ENCODE measurements around the gene MIA2.
"Not testable (repeated sequence)": the region's sequence is repeated elsewhere in the genome, so short reads cannot be mapped to it uniquely, and the experiment has no call there.

The MIA2 gene

DNA sequence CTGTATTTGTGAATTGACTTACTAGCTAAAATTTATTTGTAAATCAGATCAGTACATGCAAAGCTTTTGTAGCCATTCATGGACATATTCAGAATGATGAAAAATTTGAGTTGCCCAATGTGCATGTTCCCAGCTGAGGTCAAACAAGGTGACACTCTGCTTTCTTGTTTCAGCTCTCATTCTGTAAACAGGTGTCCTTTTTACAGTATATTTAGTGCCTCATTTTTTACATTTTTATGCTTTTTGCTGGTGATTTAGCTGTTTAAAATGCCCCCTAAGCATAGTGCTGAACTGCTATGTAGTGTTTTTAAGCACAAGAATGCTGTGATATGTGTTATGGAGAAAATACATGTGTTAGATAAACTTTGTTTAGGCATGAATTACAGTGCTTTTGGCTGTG lies 76.3 kb downstream of the MIA2 start:
- H4K20me1 ChIP-seq = no peaks in the 10 kb centered on the region
- no peaks in the 10 kb centered on the region for H3K9me3 ChIP-seq (replicated peaks in 1 of 11)
- H3K4me1 ChIP-seq = no peaks in the 10 kb centered on the region
- no peaks in the 10 kb centered on the region for H3K27me3 ChIP-seq
- TF ChIP-seq Cebpa-rat (IDR thresholded peaks at IDR 0.05) = no peak
- H3K27ac ChIP-seq = no peak overlapping the region
- H3K9ac ChIP-seq = no peak overlapping the region
- no peak overlapping the region for H3K4me3 ChIP-seq
- H3K4me2 ChIP-seq = no peak overlapping the region
- peaks cover 31 to 75% (median 45%) of the 10 kb centered on the region in 11 experiments for H3K36me3 ChIP-seq

DNA sequence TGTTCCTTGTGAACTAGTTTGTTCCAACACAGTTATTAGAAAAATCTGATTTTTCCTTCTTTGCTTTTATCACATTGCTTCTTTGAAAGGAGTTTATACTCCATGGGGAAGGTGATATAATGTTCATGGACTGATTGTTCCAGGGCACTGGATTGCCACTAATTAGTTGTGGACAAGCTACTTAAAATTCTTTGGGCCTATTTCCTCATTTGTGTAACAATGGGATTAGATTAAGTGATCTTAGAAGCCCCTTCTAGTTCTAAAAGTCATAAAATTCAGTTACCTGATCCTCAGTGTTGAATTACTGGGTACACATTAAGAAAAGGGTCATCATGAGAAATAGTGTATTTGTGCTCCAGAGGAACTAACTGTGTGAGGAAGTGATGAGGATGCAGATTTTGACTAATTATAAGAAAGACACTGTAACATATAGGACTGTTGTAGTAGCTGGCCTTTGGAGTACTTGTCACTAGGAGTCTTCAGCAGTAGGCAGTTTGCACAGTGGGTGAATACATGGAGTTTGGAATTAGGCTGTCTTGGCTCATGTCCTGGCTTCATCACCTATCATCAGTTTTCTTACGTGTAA lies 82.2 kb downstream of the MIA2 start:
- Histone ChIP-seq H3K9ac (no peak overlapping the region), H3K27me3 (no peaks in the 10 kb centered on the region), H3K4me3 (no peak overlapping the region), H3K9me3 (replicated peaks in 1 of 11) (no peaks in the 10 kb centered on the region), H3K27ac (no peak overlapping the region), H4K20me1 (no peaks in the 10 kb centered on the region), H3K4me2 (no peak overlapping the region), H3K4me1 (no peaks in the 10 kb centered on the region), H3K36me3 (peaks cover 28 to 81% (median 53%) of the 10 kb centered on the region in 11 experiments)
- no peak for TF ChIP-seq Cebpa-rat (IDR thresholded peaks at IDR 0.05)

DNA sequence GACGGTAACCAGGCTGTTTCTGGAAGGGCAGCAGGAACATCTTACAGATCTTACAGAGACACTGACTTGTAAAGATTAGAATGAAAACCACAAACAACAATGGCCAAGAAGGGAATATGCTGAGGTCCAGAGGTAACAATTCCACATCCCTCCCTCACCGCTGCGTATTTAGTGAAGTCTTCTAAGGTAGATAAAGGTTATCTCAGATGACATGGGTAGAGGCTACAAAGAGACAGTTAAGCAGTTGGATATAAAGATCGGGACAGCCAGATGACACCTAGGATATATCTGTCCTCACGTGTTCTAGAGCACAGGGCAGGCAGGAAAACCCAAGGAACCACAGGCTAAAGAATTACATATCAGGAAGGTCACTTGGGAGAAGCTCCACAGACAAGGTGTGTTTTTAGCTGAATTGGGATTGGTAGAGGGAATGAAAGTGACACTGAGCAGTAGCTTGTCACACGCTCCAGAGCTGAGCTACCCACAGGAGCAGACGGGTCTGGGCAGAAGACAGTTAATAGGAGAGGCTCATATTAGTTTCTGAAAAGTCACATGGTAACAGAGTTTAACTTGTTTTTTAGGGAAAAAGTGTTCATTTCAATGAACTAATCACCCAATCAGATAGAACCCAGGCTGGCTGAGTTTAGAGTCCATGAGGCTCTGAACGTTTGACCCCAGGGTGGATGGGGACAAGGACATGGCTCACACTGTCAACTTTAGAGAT lies 83.3 kb downstream of the MIA2 start:
- Histone ChIP-seq H3K36me3 (peaks cover 35 to 82% (median 62%) of the 10 kb centered on the region in 11 experiments), H3K4me1 (no peaks in the 10 kb centered on the region), H3K4me2 (no peak overlapping the region), H4K20me1 (no peaks in the 10 kb centered on the region), H3K9ac (no peak overlapping the region), H3K9me3 (replicated peaks in 1 of 11) (no peaks in the 10 kb centered on the region), H3K27ac (no peak overlapping the region), H3K4me3 (no peak overlapping the region), H3K27me3 (no peaks in the 10 kb centered on the region)
- TF ChIP-seq Cebpa-rat (IDR thresholded peaks at IDR 0.05) = no peak

DNA sequence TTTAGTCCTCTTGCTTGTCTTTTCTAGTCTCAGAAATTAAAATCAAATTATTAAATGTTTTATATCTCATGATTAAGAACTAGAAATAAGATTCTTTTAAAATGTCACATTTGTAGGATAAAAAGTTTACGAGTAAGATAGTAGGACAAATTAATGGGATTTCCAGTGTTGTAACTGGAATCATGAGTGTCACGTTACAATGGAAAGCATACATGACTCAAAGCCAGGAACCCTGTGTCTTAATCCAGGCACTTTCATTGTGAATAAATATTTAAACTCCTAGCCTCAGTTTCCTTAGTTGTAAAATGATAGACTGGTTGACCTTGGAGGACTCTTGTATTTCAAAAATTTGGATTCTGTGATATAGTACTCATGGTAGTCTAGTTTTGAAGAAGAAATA lies 84.9 kb downstream of the MIA2 start:
- no peak overlapping the region for H3K4me3 ChIP-seq
- H3K9me3 ChIP-seq (replicated peaks in 1 of 11) = no peaks in the 10 kb centered on the region
- H4K20me1 ChIP-seq = no peaks in the 10 kb centered on the region
- no peaks in the 10 kb centered on the region for H3K27me3 ChIP-seq
- H3K36me3 ChIP-seq = peaks cover 39 to 96% (median 71%) of the 10 kb centered on the region in 11 experiments
- TF ChIP-seq Cebpa-rat (IDR thresholded peaks at IDR 0.05) = no peak
- no peak overlapping the region for H3K9ac ChIP-seq
- no peaks in the 10 kb centered on the region for H3K4me1 ChIP-seq
- no peak overlapping the region for H3K4me2 ChIP-seq
- H3K27ac ChIP-seq = no peak overlapping the region

DNA sequence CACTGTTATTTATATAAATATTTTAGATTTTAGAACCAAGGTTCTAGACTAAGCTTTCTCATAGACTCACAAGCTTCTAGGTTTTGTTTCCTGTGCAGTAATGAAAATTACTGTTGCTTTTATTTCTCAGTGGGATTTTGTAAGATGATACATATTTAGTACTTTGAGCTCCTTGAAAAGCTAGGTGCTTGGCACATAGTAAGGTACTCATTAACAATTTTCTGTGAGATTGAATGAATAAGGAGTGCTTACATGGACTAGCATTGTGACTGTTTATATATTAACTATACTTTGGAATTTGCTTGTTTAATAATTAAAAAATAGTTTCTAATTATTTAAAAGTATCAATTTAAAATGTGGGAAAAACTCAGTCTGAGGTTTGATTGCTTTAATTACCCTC lies 85.7 kb downstream of the MIA2 start:
- Histone ChIP-seq H3K27ac (no peak overlapping the region), H3K9me3 (replicated peaks in 1 of 11) (no peaks in the 10 kb centered on the region), H3K9ac (no peak overlapping the region), H4K20me1 (no peaks in the 10 kb centered on the region), H3K4me3 (no peak overlapping the region), H3K4me1 (no peaks in the 10 kb centered on the region), H3K27me3 (no peaks in the 10 kb centered on the region), H3K36me3 (peaks cover 33 to 96% (median 69%) of the 10 kb centered on the region in 11 experiments), H3K4me2 (no peak overlapping the region)
- no peak for TF ChIP-seq Cebpa-rat (IDR thresholded peaks at IDR 0.05)

DNA sequence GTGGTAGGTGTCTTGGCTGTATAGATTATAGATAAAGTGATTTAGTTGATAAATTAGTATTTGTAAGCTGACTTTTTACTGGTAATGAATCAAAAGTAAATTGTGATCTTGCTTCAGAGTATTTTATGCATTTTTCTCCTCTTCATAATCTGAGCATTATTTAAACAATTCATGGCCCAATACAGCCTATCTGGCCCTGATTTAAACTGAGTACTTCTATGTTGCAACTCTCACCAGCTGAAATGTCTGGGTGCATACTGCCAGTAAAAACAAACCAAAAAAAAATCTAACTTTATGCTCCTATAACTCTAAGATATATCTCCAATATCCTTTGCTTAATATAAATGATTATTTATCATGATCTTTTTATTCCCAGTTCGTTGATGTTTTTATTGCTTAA lies 86.6 kb downstream of the MIA2 start:
- H3K27me3 ChIP-seq = no peaks in the 10 kb centered on the region
- H3K9me3 ChIP-seq (replicated peaks in 1 of 11) = no peaks in the 10 kb centered on the region
- no peak overlapping the region for H3K9ac ChIP-seq
- H3K36me3 ChIP-seq = peaks cover 33 to 91% (median 67%) of the 10 kb centered on the region in 11 experiments
- no peak overlapping the region for H3K4me3 ChIP-seq
- no peak overlapping the region for H3K27ac ChIP-seq
- no peaks in the 10 kb centered on the region for H3K4me1 ChIP-seq
- no peaks in the 10 kb centered on the region for H4K20me1 ChIP-seq
- no peak for TF ChIP-seq Cebpa-rat (IDR thresholded peaks at IDR 0.05)
- H3K4me2 ChIP-seq = no peak overlapping the region

DNA sequence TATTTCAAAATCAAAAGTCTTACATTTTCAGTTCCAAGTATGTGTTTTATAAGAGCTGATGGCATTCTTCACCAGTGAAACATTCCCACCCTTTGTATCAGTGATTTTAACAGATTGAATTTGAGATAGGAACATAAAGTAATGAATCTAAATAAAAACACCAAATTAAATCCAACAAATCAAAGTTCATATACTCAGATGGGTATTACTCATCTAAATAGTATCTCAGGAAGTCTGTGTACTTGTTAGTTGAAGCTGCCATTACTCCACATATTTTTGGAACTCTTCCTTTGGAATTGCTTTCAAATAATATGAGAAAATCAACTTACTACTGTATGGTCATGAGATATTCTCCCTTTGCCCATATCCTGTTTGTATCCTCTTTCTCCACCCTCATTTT lies 89.1 kb downstream of the MIA2 start:
- Histone ChIP-seq H3K4me2 (no peak overlapping the region), H3K9ac (no peak overlapping the region), H3K27me3 (no peaks in the 10 kb centered on the region), H3K36me3 (peaks cover 33 to 88% (median 66%) of the 10 kb centered on the region in 11 experiments), H4K20me1 (no peaks in the 10 kb centered on the region), H3K4me1 (no peaks in the 10 kb centered on the region), H3K9me3 (replicated peaks in 1 of 11) (peaks cover 0 to 6% (median 0%) of the 10 kb centered on the region in 11 experiments; a peak in 4 of 22 replicates), H3K27ac (no peak overlapping the region), H3K4me3 (no peak overlapping the region)
- TF ChIP-seq Cebpa-rat (IDR thresholded peaks at IDR 0.05) = no peak

DNA sequence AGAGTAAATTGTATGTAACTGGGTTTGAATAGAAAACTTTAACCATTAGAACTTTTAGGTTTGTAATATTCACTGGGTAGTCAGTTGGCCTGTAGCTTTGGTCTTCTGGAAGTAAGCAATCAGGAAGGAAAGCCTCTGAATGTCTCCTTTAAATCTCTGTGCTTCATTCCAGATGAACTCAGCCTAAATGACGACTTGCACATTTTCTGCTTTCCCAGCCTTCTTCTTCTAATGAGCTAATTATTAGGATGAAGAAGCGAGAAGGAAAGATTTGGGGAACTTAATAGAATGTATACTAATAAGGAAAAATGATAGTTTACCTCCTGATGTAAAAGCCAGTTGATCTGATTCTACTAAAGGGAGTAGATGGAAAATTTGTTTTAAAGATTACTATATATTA lies 90.4 kb downstream of the MIA2 start:
- H3K27ac ChIP-seq = no peak overlapping the region
- H3K4me2 ChIP-seq = no peak overlapping the region
- H3K36me3 ChIP-seq = peaks cover 40 to 88% (median 66%) of the 10 kb centered on the region in 11 experiments
- no peaks in the 10 kb centered on the region for H3K27me3 ChIP-seq
- no peaks in the 10 kb centered on the region for H4K20me1 ChIP-seq
- no peak overlapping the region for H3K4me3 ChIP-seq
- TF ChIP-seq Cebpa-rat (IDR thresholded peaks at IDR 0.05) = no peak
- no peak overlapping the region for H3K9ac ChIP-seq
- peaks cover 0 to 6% (median 0%) of the 10 kb centered on the region in 11 experiments; a peak in 6 of 22 replicates for H3K9me3 ChIP-seq (replicated peaks in 1 of 11)
- H3K4me1 ChIP-seq = no peaks in the 10 kb centered on the region

DNA sequence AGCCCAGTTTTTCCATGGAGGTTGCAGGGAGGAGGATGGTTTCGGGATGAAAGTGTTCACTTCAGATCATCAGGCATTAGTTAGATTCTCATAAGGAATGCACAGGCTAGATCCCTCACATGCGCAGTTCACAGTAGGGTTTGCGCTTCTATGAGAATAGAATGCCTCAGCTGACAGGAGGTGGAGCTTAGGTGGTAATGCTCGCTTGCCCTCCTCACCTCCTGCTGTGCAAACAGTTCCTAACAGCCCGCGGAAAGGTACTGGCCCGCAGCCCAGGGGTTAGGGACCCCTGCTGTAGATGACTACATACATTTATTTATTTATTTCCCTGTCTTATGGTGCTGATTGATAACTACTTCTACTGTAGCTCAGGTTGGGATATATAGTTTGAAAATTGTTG lies 105.3 kb downstream of the MIA2 start:
- Histone ChIP-seq H3K4me1 (no peaks in the 10 kb centered on the region; a peak in 1 of 20 replicates), H4K20me1 (no peaks in the 10 kb centered on the region), H3K36me3 (peaks cover 20 to 73% (median 57%) of the 10 kb centered on the region in 11 experiments), H3K9me3 (replicated peaks in 1 of 11) (no peaks in the 10 kb centered on the region), H3K4me3 (no peak overlapping the region), H3K9ac (no peak overlapping the region), H3K27me3 (no peaks in the 10 kb centered on the region), H3K27ac (no peak overlapping the region), H3K4me2 (no peak overlapping the region)
- no peak for TF ChIP-seq Cebpa-rat (IDR thresholded peaks at IDR 0.05)

DNA sequence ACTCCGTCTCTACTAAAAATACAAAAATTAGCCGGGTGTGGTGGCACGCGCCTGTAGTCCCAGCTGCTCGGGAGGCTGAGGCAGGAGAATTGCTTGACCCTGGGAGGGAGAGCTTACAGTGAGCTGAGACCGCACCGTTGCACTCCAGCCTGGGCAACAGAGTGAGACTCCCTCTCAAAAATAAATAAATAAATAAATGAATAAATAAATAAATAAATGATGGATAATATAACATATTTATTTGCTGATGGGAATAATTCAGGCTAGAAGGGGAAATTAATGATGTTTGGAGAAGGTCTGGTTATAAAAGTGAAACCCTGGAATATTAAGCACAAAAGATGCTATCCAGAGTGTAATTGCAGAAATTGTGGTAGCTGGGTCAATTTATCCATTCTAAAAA lies 107.4 kb downstream of the MIA2 start:
- not testable (repeated sequence) for H3K27ac ChIP-seq; H3K4me2 ChIP-seq; H3K9ac ChIP-seq; H3K9me3 ChIP-seq (replicated peaks in 1 of 11); H3K4me1 ChIP-seq; H3K4me3 ChIP-seq; H4K20me1 ChIP-seq; H3K27me3 ChIP-seq
- peaks cover 26 to 75% (median 54%) of the 10 kb centered on the region in 11 experiments for H3K36me3 ChIP-seq
